EL (cell line): ENCODE measurements around the gene GABRB1.
A peak's percentile ranks its signal among the peaks of the same experiment; 100 is the strongest.

ENCODE experiments used
- DNase-seq: peaks from one replicate; pipeline ENCODE4 v3.0.0-alpha.2; 2016

GABRB1 gene

DNA sequence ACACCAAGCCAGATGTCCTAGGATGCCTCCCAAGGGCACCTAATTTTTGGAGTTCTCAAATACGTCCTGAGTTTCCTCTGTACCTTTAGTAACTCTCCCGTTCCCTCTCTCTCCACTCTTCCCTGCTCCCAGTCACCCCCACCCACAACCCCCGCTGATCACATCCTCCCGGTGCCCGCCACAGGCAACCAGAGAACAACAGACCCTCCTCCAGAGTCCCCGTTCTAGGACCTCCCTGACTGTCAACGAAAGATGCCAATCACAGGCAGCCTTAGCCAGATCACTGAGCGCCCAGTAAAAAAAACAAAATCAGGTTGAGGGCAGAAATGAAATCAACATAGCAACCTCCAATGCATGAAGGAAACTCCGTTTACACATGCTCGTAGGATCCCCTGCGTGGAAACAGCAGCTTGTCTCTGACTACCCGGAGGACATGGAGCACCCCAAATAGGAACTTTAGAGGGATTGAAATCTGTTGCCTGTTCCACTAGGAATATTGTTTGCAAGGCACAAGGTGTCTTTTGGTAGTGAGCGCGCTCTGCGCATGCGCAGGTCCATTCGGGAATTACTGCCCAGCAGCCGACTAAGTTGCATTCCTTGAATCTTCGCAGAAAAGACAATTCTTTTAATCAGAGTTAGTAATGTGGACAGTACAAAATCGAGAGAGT, at the start of gene GABRB1:
GABRB1 (plus strand) TSS at position 557 of the 668 bp plus-strand sequence.
- peak; percentile 59 for DNase-seq

DNA sequence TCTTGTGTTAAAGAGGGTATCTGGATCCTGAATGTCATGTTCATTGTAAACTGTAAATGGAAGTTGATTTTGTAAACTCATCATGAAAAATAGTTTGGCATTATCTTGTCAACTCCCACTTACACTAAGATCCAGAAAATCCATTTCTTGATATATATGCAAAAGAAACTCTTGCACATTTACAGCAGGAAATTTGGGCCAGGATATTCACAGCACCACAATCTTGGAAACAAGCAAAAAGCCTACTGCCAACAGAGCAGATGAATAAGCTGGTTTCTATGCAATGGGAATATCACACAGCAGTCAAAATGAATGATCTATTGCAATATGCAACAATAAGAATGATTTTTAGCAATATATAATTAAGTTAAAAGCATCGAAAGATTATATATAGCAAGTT, 46.6 kb upstream of the GABRB1 start:
- no peak for DNase-seq

GRCh38 chr4:46986922-46987638, 44.3 kb upstream of the GABRB1 start:
- DNase-seq, result no peak

GRCh38 chr4:46992338-46992737, 39.0 kb upstream of the GABRB1 start:
- DNase-seq, result no peak

GRCh38 chr4:46993075-46994006, 38.0 kb upstream of the GABRB1 start, which contains the start of gene GABRA4:
Gene GABRA4, minus strand, starts transcription at chr4:46993581. Its CDS starts 157 bp downstream, at chr4:46993424.
- no peak for DNase-seq

DNA sequence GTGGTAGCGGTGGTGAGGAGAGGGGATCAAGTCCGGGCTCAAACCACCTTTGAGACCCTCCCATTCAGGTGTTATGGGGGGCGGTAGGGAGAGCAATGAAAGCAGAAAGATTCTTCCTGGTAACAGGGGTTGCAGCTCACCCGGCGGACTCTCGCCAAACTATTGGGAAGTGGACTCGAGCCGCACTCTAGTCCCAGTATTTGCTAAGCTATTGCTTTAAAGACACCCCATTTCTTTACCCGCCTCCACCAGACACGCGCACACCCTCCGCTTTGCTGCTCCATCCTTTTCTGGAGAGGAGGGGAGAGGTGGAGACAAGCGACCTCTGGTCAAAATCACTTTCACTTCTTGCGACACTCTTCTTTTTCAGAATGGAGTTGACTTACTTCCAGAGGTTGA, 37.4 kb upstream of the GABRB1 start:
- peak; percentile 3 for DNase-seq

GRCh38 chr4:46999566-46999965, 31.8 kb upstream of the GABRB1 start:
- DNase-seq, result peak; percentile 2

- no peak for DNase-seq
Measured at GRCh38 chr4:47000406-47000805, 31.0 kb upstream of the GABRB1 start.

GRCh38 chr4:47002580-47002979, 28.8 kb upstream of the GABRB1 start:
- DNase-seq, result peak; percentile 36

GRCh38 chr4:47010347-47010911, 20.9 kb upstream of the GABRB1 start:
- DNase-seq, result no peak

- DNase-seq, result peak; percentile 2
Measured at GRCh38 chr4:47010912-47011446, 20.4 kb upstream of the GABRB1 start.

DNA sequence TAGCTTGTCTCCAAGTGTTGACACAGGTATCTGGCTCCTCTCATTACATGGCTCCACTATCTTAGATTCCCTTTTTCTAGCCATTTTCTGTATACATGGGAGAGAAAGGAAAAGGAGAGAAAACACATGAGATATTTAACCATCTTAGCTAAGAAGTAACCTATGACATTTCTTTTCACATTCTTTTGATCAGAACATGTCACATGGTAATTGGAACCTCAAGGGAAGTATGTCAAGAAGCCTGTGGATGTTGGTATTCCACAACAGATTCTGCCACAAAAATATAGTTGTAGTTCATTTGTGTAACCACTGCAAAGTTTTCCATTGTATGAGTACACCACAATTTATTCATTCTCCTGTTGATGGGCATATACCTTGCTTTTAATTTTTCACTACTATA, 18.7 kb upstream of the GABRB1 start:
- DNase-seq, result no peak

DNA sequence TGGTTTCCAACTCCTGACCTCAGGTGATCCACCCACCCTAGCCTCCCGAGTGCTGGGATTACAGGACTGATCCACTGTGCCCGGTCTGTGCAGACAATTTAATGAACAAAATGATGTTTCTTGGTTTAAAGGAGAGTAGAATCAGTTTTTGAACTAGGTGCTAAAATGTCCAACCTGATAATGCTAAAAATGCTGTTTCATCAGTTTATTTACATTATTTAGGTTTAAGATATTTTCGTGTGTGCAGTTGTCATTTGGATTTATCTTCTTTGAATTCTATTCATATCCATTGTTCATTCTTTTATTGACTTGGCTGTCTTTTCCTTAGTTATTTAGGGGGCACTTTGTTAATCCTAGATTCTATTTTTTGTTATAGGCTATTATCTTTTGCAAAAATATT, 18.0 kb upstream of the GABRB1 start:
- DNase-seq, result no peak

GRCh38 chr4:47017081-47017480, 14.3 kb upstream of the GABRB1 start:
- no peak for DNase-seq

GRCh38 chr4:47017494-47017893, 13.9 kb upstream of the GABRB1 start:
- DNase-seq, result peak; percentile 19

GRCh38 chr4:47031751-47032404, 511 bp downstream of the GABRB1 start:
- DNase-seq, result no peak

DNA sequence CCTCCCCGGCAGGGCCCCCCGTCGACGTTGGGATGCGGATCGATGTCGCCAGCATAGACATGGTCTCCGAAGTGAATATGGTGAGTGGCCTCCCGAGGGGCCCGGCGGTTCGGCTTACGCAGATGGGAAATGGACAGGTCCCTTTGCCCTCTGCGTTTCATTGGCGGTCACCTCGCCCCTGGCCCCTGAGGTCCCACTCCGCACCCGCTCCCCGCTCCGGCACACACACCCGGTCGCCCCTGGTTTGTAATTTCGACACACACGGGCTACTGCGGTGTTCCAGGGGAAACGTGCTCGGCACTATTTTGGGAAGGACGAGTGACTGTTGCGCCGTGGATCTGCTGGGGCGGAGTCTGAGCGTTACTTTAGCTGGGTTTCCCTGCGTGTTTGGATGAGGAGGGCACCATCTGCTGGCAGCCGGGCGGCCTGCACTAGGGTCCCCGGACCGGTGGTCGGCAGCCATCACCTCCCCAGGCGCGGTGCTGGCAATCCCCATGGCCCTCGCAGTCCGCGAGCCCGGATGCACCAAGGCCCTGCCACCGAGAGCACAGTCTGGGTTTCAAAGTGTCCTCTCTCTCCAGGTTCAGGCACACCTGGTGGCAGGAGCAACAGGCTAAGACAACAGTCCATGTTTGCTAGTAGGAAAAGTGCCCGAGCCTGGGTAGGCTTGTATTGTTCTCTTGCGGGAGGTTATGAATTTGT, 1.2 kb downstream of the GABRB1 start:
- DNase-seq, result peak; percentile 62

- DNase-seq, result no peak
Measured at GRCh38 chr4:47038263-47038662, 6.9 kb downstream of the GABRB1 start.

GRCh38 chr4:47040828-47041227, 9.5 kb downstream of the GABRB1 start:
- no peak for DNase-seq

DNA sequence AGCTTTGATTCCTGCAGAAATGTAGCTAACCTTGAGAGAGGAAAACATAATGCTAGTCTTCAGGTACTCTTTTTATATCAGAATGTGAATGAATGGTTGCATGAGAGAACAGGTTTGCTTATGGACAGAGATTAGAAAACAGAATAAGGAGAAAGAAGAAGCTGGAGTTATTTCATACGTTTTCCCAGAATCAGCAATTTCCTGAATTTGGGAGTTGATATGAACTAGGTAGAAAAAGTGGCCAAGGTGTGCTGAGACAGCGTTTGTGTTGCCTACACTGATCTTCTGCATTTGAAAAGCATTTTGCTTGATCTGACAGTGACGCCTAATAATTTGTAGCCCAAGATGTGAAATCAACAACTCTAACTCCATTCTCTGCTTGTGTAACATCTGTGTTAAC, 12.5 kb downstream of the GABRB1 start:
- DNase-seq, result no peak

DNA sequence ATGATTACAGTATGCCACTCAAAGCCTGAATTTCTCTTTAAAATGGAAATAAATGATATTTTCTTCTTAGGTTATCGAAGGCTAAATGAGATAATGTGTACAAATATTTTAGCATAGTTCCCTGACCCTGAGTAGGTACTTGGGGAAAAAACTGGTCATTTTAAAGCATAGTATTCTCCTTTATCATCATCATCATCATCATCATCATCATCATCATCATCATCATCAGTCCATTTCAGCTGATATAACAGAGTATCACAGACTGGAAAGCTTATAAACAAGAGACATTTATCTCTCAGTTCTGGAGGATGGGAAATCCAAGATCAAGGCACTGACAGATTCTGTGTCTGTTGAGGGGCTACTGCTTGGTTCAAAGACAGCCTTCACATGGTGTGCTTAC, 13.9 kb downstream of the GABRB1 start:
- DNase-seq, result no peak

DNA sequence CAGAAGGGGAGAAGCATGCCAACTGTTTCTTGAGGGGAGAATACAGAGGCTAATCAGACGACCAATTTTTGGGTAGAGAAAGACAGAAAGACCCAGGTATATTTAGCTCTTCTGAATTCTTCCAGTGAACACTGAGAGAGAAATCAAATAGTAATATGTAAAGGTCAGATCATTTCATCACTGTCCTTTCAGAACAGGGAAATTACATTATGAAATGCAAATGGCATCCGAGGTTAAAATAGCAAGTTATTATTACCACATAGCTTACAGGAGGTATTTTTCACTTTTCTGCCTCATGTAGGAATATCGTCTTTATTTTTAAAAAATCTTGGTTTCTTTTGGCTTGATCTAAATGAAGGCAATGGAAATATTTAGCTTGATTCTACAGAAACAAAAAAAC, 18.0 kb downstream of the GABRB1 start:
- DNase-seq, result no peak
